Activated CD8-positive, alpha-beta memory T cell treated with anti-CD3 and anti-CD28 coated beads, Interleukin-2, amount 10 ng/mL, durations not matched to agents 7 days and 5 days (primary cell): ENCODE data around the gene TEX261. TPM values are rescaled to one million over a fixed set of nuclear protein-coding genes. Genes with fewer than 3 reads are reported as not detected.

Experiments used
- total RNA-seq, 2 experiments: library from RNA; stranded (reverse); gene quantifications; one replicate each; pipeline ENCODE4 v1.2.3, GENCODE V29; 2021

TEX261 gene
- total RNA-seq, 2 experiments from 2014 or later: 39.2 to 58.1 TPM

Other genes with a start within 250 kb of the TEX261 start
- gene ADD2, start 226.7 kb downstream of the TEX261 start, total RNA-seq: 1 to 10 TPM in 1 of 2 experiments, under 1 TPM in 1; 0.45 to 1.2 TPM
- not detected for gene FIGLA, start 204.2 kb downstream of the TEX261 start, total RNA-seq
- gene CLEC4F, start 174.3 kb downstream of the TEX261 start, total RNA-seq: not detected
- gene CD207, start 159.1 kb downstream of the TEX261 start, total RNA-seq: not detected
- gene VAX2, start 94.3 kb downstream of the TEX261 start, total RNA-seq: not detected
- not detected for gene ATP6V1B1, start 59.0 kb downstream of the TEX261 start, total RNA-seq
- gene ANKRD53, start 16.2 kb downstream of the TEX261 start, total RNA-seq: not detected
- gene NAGK, start 73.8 kb upstream of the TEX261 start, total RNA-seq: 10 to 100 TPM; 54.6 to 78.4 TPM
- 10 to 100 TPM; 12.6 to 16.3 TPM for gene MCEE, start 135.4 kb upstream of the TEX261 start, total RNA-seq
- gene MPHOSPH10, start 135.8 kb upstream of the TEX261 start, total RNA-seq: 10 to 100 TPM; 24.2 to 40.8 TPM
- gene PAIP2B, start 232.2 kb upstream of the TEX261 start, total RNA-seq: 1 to 10 TPM; 1.1 to 1.5 TPM